B cell (primary cell): ENCODE results near the gene TTYH1. TPM values are rescaled to one million over a fixed set of nuclear protein-coding genes. Genes with fewer than 3 reads are reported as not detected.
A peak's percentile ranks its signal among the peaks of the same experiment; 100 is the strongest.

Experiments
- ATAC-seq: fragments of 200-7000 bp; cut with Tn5 transposase; one replicate; pipeline ENCODE4 v1.10.0; 2021; ENCODE audit warnings: low read depth, mild to moderate bottlenecking, moderate number of reproducible peaks, moderate library complexity
- CTCF ChIA-PET: fragments of 350-600 bp; sonication (Branson Sonifier 250); formaldehyde crosslinking; loops from one replicate; lab custom pipeline; 2021; ENCODE audit warnings: antibody characterized with exemption, inconsistent platforms; lab: Charles Lee
- POLR2A ChIA-PET: fragments of 350-600 bp; sonication (Branson Sonifier 250); formaldehyde crosslinking; loops from one replicate; lab custom pipeline; 2021; ENCODE audit warnings: antibody characterized with exemption; lab: Charles Lee
- DNase-seq: peaks from one replicate; pipeline ENCODE4 v3.0.0; 2013
- H2AFZ ChIP-seq: 2 replicates; pipeline ENCODE4 v1.6.1; 2012; ENCODE audit warnings: mild to moderate bottlenecking, low read depth, low read length; ENCODE audit not compliant: insufficient read depth, poor library complexity, severe bottlenecking
- H3K27ac ChIP-seq, 2 donors: 1 replicate in 1 of 2; 2 replicates in 1 of 2; pipeline ENCODE4 v1.5.1; 2012 to 2013; ENCODE audit warnings: low read length in 2 of 2, mild to moderate bottlenecking in 2 of 2, moderate library complexity in 1 of 2
- H3K27me3 ChIP-seq, 4 experiments: fragments of 200-600 bp in 1 of 4; sonication (generic) in 1 of 4; replicated peaks in 1 of 4; 1 replicate in 2 of 4; 2 replicates in 2 of 4; pipeline versions ENCODE4 v1.6.1 to v1.7.0; 2013 to 2016; ENCODE audit warnings: low read length in 3 of 4, mild to moderate bottlenecking in 2 of 4, mixed read lengths in 1 of 4, moderate library complexity in 1 of 4; ENCODE audit not compliant: insufficient read depth in 4 of 4, control insufficient read depth in 3 of 4; ENCODE audit errors: control extremely low read depth in 1 of 4
- H3K36me3 ChIP-seq, 2 experiments: replicated peaks in 1 of 2; 1 replicate in 1 of 2; 2 replicates in 1 of 2; pipeline versions ENCODE4 v1.6.1 to v1.7.1; 2013; ENCODE audit warnings: low read length in 1 of 2; ENCODE audit not compliant: insufficient read depth in 2 of 2, control insufficient read depth in 1 of 2; ENCODE audit errors: control extremely low read depth in 1 of 2, extremely low read depth in 1 of 2
- H3K4me1 ChIP-seq, 2 donors: fragments of 200-600 bp in 1 of 2; sonication (generic) in 1 of 2; 1 replicate in 1 of 2; 2 replicates in 1 of 2; pipeline versions ENCODE4 v1.5.1 to v1.6.1; 2013 to 2017; ENCODE audit warnings: low read length in 2 of 2; ENCODE audit not compliant: control insufficient read depth in 2 of 2, insufficient read depth in 2 of 2
- H3K4me2 ChIP-seq: replicated peaks from 2 replicates; pipeline ENCODE3; 2012; ENCODE audit warnings: mild to moderate bottlenecking, low read depth, low read length; ENCODE audit not compliant: poor library complexity, severe bottlenecking
- H3K4me3 ChIP-seq, 5 experiments: fragments of 200-600 bp in 1 of 5; sonication (generic) in 1 of 5; 1 replicate in 3 of 5; 2 replicates in 2 of 5; pipeline versions ENCODE4 v1.5.1 to v1.7.0; 2011 to 2016; ENCODE audit warnings: low read length in 4 of 5, mild to moderate bottlenecking in 4 of 5, low read depth in 2 of 5, control low read depth in 1 of 5, moderate library complexity in 1 of 5; ENCODE audit not compliant: insufficient read depth in 1 of 5; ENCODE audit errors: control extremely low read depth in 1 of 5, extremely low read depth in 1 of 5
- H3K79me2 ChIP-seq: fragments of 200-600 bp; sonication (generic); one replicate; pipeline ENCODE4 v1.6.0; 2016; ENCODE audit warnings: low read length; ENCODE audit not compliant: control insufficient read depth, insufficient read depth
- H3K9ac ChIP-seq: fragments of 200-600 bp; sonication (generic); 2 replicates; pipeline ENCODE4 v1.6.1; 2017; ENCODE audit warnings: mild to moderate bottlenecking, low read length, moderate library complexity
- H3K9me3 ChIP-seq, 3 donors: one replicate each; pipeline versions ENCODE4 v1.6.1 to v1.7.1; 2013; ENCODE audit warnings: low read length in 2 of 3; ENCODE audit not compliant: control insufficient read depth in 2 of 3, insufficient read depth in 1 of 3; ENCODE audit errors: control extremely low read depth in 1 of 3
- H4K20me1 ChIP-seq: 2 replicates; pipeline ENCODE4 v1.6.0; 2012; ENCODE audit warnings: mild to moderate bottlenecking, low read length; ENCODE audit not compliant: insufficient read depth, control insufficient read depth, poor library complexity, severe bottlenecking
- H3K27ac Mint-ChIP-seq: one replicate; pipeline ENCODE4 v1.8.0; 2021; ENCODE audit warnings: mixed read lengths
- H3K27me3 Mint-ChIP-seq: one replicate; pipeline ENCODE4 v1.8.0; 2021; ENCODE audit warnings: mixed read lengths
- H3K4me1 Mint-ChIP-seq: one replicate; pipeline ENCODE4 v1.8.0; 2021; ENCODE audit warnings: mixed read lengths
- H3K4me3 Mint-ChIP-seq: one replicate; pipeline ENCODE4 v1.8.0; 2021; ENCODE audit warnings: mixed read lengths
- H3K9me3 Mint-ChIP-seq: one replicate; pipeline ENCODE4 v1.8.0; 2022; ENCODE audit warnings: mixed read lengths; ENCODE audit not compliant: insufficient read depth
- CTCF ChIP-seq: fragments of 200-600 bp; IDR thresholded peaks from one replicate; pipeline ENCODE4 v1.8.0; 2022; ENCODE audit warnings: antibody characterized with exemption, mild to moderate bottlenecking
- EZH2 ChIP-seq: IDR thresholded peaks from 2 replicates; pipeline ENCODE4 v1.6.1; 2012; ENCODE audit warnings: borderline replicate concordance, low read depth, mild to moderate bottlenecking, moderate library complexity, low read length; ENCODE audit not compliant: insufficient read depth, poor library complexity, severe bottlenecking
- WGBS: methylation state at CpG from one replicate; pipeline ENCODE4 v1.1.5; 2013; ENCODE audit warnings: missing lambda C conversion rate; ENCODE audit not compliant: insufficient coverage; 5-methylcytosine and 5-hydroxymethylcytosine counted together
- intact Hi-C: fragments of 100-400 bp; cut with micrococcal nuclease; formaldehyde crosslinking; loops from one replicate; pipeline ENCODE4 v1.10.0; 2022
- polyA plus RNA-seq: library from polyadenylated mRNA; depleted of rRNA; stranded (reverse); fragments of >200 nt; gene quantifications from 2 replicates; pipeline ENCODE4 v1.2.3, GENCODE V29; 2012
- total RNA-seq, 2 donors: library from RNA; stranded (reverse); fragments of 120-200 nt in 1 of 2; gene quantifications; 1 replicate in 1 of 2; 2 replicates in 1 of 2; pipeline versions ENCODE4 v1.2.3 to v1.2.4, GENCODE V29; 2013 to 2022

Gene TTYH1
- total and polyA plus RNA-seq, 2 donors (not counting 1 experiment from before 2014, with no cell fraction given): not detected

GRCh38 chr19:54464630-54465425 is 49.6 kb downstream of the TTYH1 start:
- DNase-seq (peak; percentile 82), ATAC-seq (peak; percentile 48)
- Mint-ChIP-seq H3K4me1 (peaks cover 19% of the 10 kb centered on the region), H3K27ac (peak overlapping the region; percentile 93), H3K9me3 (no peaks in the 10 kb centered on the region), H3K4me3 (peak overlapping the region; percentile 91), H3K27me3 (peaks cover 16% of the 10 kb centered on the region)
- TF ChIP-seq EZH2 (no peak), CTCF (no peak)
- Histone ChIP-seq H4K20me1 (peaks cover 30% of the 10 kb centered on the region), H3K9ac (peak overlapping the region; percentile 81), H3K79me2 (peaks cover 2% of the 10 kb centered on the region), H3K36me3 (peaks cover 0 to 19% of the 10 kb centered on the region in 2 experiments), H3K4me1 (peaks cover 16 to 29% of the 10 kb centered on the region in 2 donors), H3K27me3 (peaks cover 0 to 13% (median 3%) of the 10 kb centered on the region in 4 experiments), H2AFZ (peak overlapping the region; percentile 81), H3K4me2 (peak overlapping the region; percentile 100), H3K9me3 (peaks cover 0 to 26% (median 0%) of the 10 kb centered on the region in 3 donors), H3K4me3 (peak overlapping the region; percentile 65 to 88 (median 74)), H3K27ac (peak overlapping the region; percentile 84 to 85)
- ChIA-PET POLR2A (interaction anchor here (0.6 kb wide), 1 partner anchor 199 kb away, joined by 8 read pairs; no protein-coding TSS in a partner anchor), CTCF (no interaction called here)
- intact Hi-C loops: loop anchor here (1.0 to 5.0 kb wide), 4 partner anchors 47 to 598 kb away; partner anchors contain the start of genes CNOT3 and MYADM
- WGBS: 9% methylated on average over 83 of the region's 87 CpGs
